ENCODE data around the gene KMT2B. TPM values are rescaled to one million over a fixed set of nuclear protein-coding genes. Genes with fewer than 3 reads are reported as not detected.

KMT2B gene
- total RNA-seq, 6 experiments from 2014 or later, result 10.5 to 23.1 (median 15.0) TPM

DNA sequence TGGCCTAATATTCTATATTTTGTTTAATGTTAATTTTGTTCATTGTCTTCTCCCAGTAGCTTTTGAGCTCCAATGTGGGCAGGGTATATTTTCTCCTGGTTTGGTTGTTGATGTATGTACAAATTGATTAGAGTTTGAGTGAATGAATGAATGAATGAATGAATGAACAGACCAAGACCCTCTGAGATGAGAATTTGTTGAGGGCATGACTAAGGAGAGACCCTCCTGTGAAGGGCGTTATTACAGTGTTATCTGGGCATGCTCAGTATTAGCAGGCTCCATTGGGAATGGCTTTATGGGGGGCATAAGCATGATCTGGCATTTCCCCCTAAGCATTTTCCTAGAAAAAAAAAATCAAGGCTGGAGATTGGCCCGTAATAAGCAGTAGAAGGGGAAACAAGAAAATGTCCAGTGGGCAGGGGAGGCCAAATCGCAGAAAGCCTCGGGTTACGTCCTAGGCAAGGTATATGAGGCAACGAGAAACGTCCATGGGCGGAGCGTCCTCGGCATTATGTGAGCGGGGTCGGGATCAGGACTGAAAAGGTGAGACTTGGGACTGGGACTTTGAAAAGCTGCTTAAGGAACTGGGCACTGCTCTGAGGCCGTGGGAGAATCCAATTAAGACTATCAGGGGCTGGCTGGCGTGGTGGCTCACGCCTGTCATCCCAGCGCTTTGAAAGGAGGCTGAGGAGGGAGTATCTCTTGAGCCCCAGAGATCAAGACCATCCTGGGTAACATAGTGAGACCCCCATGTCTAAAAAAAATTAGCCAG is 56.7 kb downstream of the KMT2B start:
- DNase-seq, result no peak
- no peaks in the 10 kb centered on the region for H3K4me1 ChIP-seq
- TF ChIP-seq CTCF (IDR thresholded peaks at IDR 0.05) (no peak), POLR2A (IDR thresholded peaks at IDR 0.05) (no peak)
- peak overlapping the region; percentile 73 to 81 (median 78) for H3K4me3 ChIP-seq
- no peaks in the 10 kb centered on the region for H3K27me3 ChIP-seq
- intact Hi-C loops (cut with DNase I), result no loop called here
- ATAC-seq, result no peak
- 46% methylated on average over 15 of the region's 16 CpGs for WGBS (ENCODE audit: insufficient coverage, low coverage, low lambda C conversion rate, missing lambda C conversion rate)
- no peak overlapping the region for H3K27ac ChIP-seq
- no peaks in the 10 kb centered on the region for H3K36me3 ChIP-seq
- H3K9me3 ChIP-seq, result no peaks in the 10 kb centered on the region

DNA sequence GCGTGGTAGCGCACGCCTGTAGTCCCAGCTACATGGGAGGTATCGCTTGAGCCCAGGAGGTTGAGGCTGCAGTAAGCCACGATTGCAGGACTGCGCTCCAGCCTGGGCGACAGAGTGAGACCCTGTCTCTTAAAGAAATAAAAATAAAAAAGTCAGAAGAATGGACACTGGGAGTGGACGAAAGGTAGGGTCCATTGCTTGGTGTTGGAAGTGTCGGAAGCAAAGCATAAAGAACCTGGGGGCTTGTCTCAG is 57.2 kb downstream of the KMT2B start:
- TF ChIP-seq POLR2A (IDR thresholded peaks at IDR 0.05), result no peak
- no peak for TF ChIP-seq CTCF (IDR thresholded peaks at IDR 0.05)
- H3K27ac ChIP-seq, result no peak overlapping the region
- DNase-seq (no peak), ATAC-seq (no peak)
- H3K4me3 ChIP-seq, result peak overlapping the region; percentile 73 to 81 (median 78)
- H3K9me3 ChIP-seq, result no peaks in the 10 kb centered on the region
- intact Hi-C loops (cut with DNase I), result no loop called here
- no peaks in the 10 kb centered on the region for H3K36me3 ChIP-seq
- H3K27me3 ChIP-seq, result no peaks in the 10 kb centered on the region
- no peaks in the 10 kb centered on the region for H3K4me1 ChIP-seq
- WGBS (ENCODE audit: insufficient coverage, low coverage, low lambda C conversion rate, missing lambda C conversion rate), result 21% methylated on average over 8 of the region's 9 CpGs

GRCh38 chr19:35775298-35776101 is 57.7 kb downstream of the KMT2B start, which contains the start of gene ARHGAP33:
Gene ARHGAP33 (plus strand): TSS chr19:35775564. CDS start chr19:35775659, 95 bp downstream.
- Histone ChIP-seq H3K36me3 (no peaks in the 10 kb centered on the region), H3K4me3 (peak within 1 kb of the TSS; percentile 73 to 81 (median 78)), H3K27me3 (no peaks in the 10 kb centered on the region), H3K4me1 (no peaks in the 10 kb centered on the region), H3K27ac (no peak within 1 kb of the TSS), H3K9me3 (no peaks in the 10 kb centered on the region)
- DNase-seq, result peak; percentile 98 to 99 (median 99)
- no peak for TF ChIP-seq POLR2A (IDR thresholded peaks at IDR 0.05)
- no peak for TF ChIP-seq CTCF (IDR thresholded peaks at IDR 0.05)
- 4% methylated on average over 26 of the region's 82 CpGs for WGBS (ENCODE audit: insufficient coverage, low coverage, low lambda C conversion rate, missing lambda C conversion rate)
- ATAC-seq, result peak; percentile 99 to 100 (median 99)
- intact Hi-C loops (cut with DNase I), result no loop called here

GRCh38 chr19:35776102-35776788 is 58.4 kb downstream of the KMT2B start:
- no peak for ATAC-seq
- intact Hi-C loops (cut with DNase I), result no loop called here
- Histone ChIP-seq H3K27ac (no peak overlapping the region), H3K27me3 (no peaks in the 10 kb centered on the region), H3K36me3 (no peaks in the 10 kb centered on the region), H3K4me3 (peak overlapping the region; percentile 73 to 81 (median 78)), H3K9me3 (no peaks in the 10 kb centered on the region), H3K4me1 (no peaks in the 10 kb centered on the region)
- no peak for DNase-seq
- 51% methylated on average over 10 of the region's 13 CpGs for WGBS (ENCODE audit: insufficient coverage, low coverage, low lambda C conversion rate, missing lambda C conversion rate)
- TF ChIP-seq POLR2A (IDR thresholded peaks at IDR 0.05), result no peak
- TF ChIP-seq CTCF (IDR thresholded peaks at IDR 0.05), result no peak

Measured in right lobe of liver (tissue), 6 donors.